H1 (cell line): ENCODE data around the gene LANCL1. TPM values are rescaled to one million over a fixed set of nuclear protein-coding genes. Genes with fewer than 3 reads are reported as not detected.

ENCODE experiments used
- BRCA1 ChIP-seq: IDR thresholded peaks from 2 replicates; pipeline ENCODE4 v1.6.1; 2012; ENCODE audit warnings: low read depth, low read length, improper control_type of control experiment
- polyA plus RNA-seq, 7 experiments: library from polyadenylated mRNA; depleted of rRNA in 3 of 7; stranded (reverse) in 5 of 7; unstranded in 2 of 7; fragments of >200 nt in 5 of 7; fragments of 200-250 nt in 2 of 7; gene quantifications; 1 replicate in 5 of 7; 2 replicates in 1 of 7; 4 replicates in 1 of 7; pipeline versions ENCODE4 v1.2.1 to v1.2.3, GENCODE V29; 2011 to 2013; ENCODE audit warnings: missing spikeins in 2 of 7, mixed read lengths in 2 of 7
- total RNA-seq: library from RNA; stranded (reverse); fragmentation: NEBNext Ultra II Directional; extraction: Animal tissue kit (Norgen Biotek cat#: 25700); gene quantifications from 2 replicates; pipeline ENCODE4 v1.2.1, GENCODE V29; 2021

Gene LANCL1
- total and polyA plus RNA-seq, 2 of the 8 experiments (the other 6 are each of a cell fraction or from before 2014, with no cell fraction given): 26.2 to 48.7 TPM

DNA sequence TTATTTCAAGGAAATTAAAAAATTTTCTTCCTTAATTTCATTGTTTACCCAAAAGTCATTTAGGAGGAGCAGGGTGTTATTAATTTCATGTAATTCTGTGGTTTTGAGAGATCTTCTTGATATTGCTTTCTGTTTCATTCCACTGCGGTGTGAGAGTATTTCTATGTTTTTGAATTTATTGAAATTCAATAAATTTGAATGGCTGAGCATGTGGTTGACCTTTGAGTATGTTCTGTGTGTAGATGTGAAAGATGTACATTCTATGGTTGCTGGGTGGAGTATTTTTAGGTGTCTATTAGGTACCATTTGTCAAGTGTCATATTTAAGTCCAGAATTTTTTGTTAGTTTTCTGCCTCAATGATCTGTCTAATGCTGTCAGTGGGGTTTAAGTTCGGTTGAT, 39.4 kb upstream of the LANCL1 start (continued):
- no peak for TF ChIP-seq BRCA1
